Right lobe of liver (tissue), 6 donors: ENCODE data around the gene DIPK2B. TPM values are rescaled to one million over a fixed set of nuclear protein-coding genes. Genes with fewer than 3 reads are reported as not detected.

Experiments
- ATAC-seq, 4 donors: fragments of 200-7000 bp; cut with Tn5 transposase; one replicate each; pipeline ENCODE4 v1.9.1; 2020; ENCODE audit warnings: mild to moderate bottlenecking in 4 of 4, moderate library complexity in 4 of 4
- DNase-seq, 3 donors: peaks; one replicate each; pipeline ENCODE4 v3.0.0-alpha.2; 2020
- H3K27ac ChIP-seq, 3 donors: fragments of 200-600 bp; one replicate each; pipeline ENCODE4 v1.8.0; 2022
- H3K27me3 ChIP-seq, 2 donors: fragments of 200-600 bp; one replicate each; pipeline ENCODE4 v1.8.0; 2022
- H3K36me3 ChIP-seq, 4 donors: fragments of 200-600 bp; sonication (generic) in 1 of 4; one replicate each; pipeline versions ENCODE4 v1.5.1 to v1.8.0; 2017 to 2022; ENCODE audit warnings: control low read depth in 1 of 4
- H3K4me1 ChIP-seq, 4 donors: fragments of 200-600 bp; sonication (generic) in 1 of 4; one replicate each; pipeline versions ENCODE4 v1.5.1 to v1.8.0; 2017 to 2022; ENCODE audit warnings: control low read depth in 1 of 4
- H3K4me3 ChIP-seq, 3 donors: fragments of 200-600 bp; one replicate each; pipeline ENCODE4 v1.8.0; 2022
- H3K9me3 ChIP-seq, 4 donors: fragments of 200-600 bp; sonication (generic) in 1 of 4; one replicate each; pipeline versions ENCODE4 v1.5.1 to v1.8.0; 2017 to 2022; ENCODE audit warnings: control low read depth in 1 of 4
- POLR2A ChIP-seq: fragments of 450-650 bp; IDR thresholded peaks from one replicate; pipeline ENCODE4 v1.6.1; 2017; ENCODE audit warnings: antibody characterized with exemption, mild to moderate bottlenecking
- WGBS: methylation state at CpG from one replicate; pipeline ENCODE4 v1.1.6; 2018; ENCODE audit warnings: low coverage, low lambda C conversion rate; ENCODE audit not compliant: insufficient coverage; ENCODE audit errors: missing lambda C conversion rate; 5-methylcytosine and 5-hydroxymethylcytosine counted together
- intact Hi-C, 2 donors: fragments of 100-400 bp; cut with DNase I; formaldehyde crosslinking; loops; one replicate each; pipeline versions ENCODE4 v1.11.2 to v1.14.1; 2022
- long read RNA-seq: library from polyadenylated mRNA; unstranded; transcript quantifications from one replicate; pipeline ENCODE4 v2.0.0, GENCODE V29; 2019
- total RNA-seq, 6 experiments: library from RNA; depleted of rRNA in 2 of 6; stranded (reverse); fragments of >200 nt in 2 of 6; fragmentation: NEBNext Ultra II Directional in 3 of 6; extraction: Animal tissue kit (Norgen Biotek cat#: 25700) in 3 of 6; gene quantifications; one replicate each; pipeline versions ENCODE4 v1.1.0 to v1.2.4, GENCODE V29; 2016 to 2023
- TF ChIP-seq, protein P1 (sequence below), 4 donors: fragments of 200-600 bp in 3 of 4; fragments of 450-650 bp in 1 of 4; IDR thresholded peaks; one replicate each; pipeline versions ENCODE4 v1.5.1 to v1.8.0; 2016 to 2022; ENCODE audit warnings: antibody characterized with exemption in 4 of 4, mild to moderate bottlenecking in 2 of 4
- donor health status: DM: no; HTN: yes; CAD: no.
- donor health status: DM: no; HTN: no; CAD: no.
- donor health status: DM: no; HTN: no; CAD: no.
- donor health status: DM: no; HTN: yes; CAD: no.
- donor health status: DM: no; HTN: yes; CAD: no.

Gene DIPK2B, protein sequence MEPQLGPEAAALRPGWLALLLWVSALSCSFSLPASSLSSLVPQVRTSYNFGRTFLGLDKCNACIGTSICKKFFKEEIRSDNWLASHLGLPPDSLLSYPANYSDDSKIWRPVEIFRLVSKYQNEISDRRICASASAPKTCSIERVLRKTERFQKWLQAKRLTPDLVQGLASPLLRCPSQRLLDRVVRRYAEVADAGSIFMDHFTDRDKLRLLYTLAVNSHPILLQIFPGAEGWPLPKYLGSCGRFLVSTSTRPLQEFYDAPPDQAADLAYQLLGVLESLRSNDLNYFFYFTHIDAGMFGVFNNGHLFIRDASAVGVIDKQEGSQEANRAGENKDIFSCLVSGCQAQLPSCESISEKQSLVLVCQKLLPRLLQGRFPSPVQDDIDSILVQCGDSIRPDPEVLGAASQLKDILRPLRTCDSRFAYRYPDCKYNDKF
- total RNA-seq: 1 to 10 TPM in 3 of 6 experiments, under 1 TPM in 3; 0.15 to 1.6 (median 0.93) TPM
- long read RNA-seq: 0 reads

DNA sequence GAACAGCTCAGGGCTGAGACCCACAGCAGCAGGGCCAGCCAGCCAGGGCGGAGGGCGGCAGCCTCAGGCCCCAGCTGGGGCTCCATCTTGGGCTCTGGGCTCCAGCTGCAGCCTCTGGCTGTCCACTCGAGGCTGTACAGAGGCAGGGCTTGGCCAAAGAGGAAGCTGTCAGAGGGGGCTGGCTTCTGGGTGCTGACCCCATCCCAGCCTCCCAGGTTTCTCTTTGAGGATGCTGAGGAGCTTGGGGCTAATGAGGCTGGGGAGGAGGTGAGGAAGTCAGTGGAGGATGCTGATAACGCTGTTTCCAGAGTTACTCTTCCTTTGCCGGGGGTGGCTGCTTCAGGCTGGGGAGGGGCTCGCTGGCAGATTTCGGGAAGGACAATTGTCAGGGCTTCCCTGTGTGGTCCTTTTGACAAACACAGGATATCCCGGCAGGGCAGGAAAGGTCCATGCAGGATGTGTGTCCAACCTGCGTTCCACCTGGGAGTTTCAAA, at the start of gene DIPK2B:
DIPK2B (minus strand) TSS at position 136 of the 494 bp plus-strand sequence; CDS start at position 86, 50 bp downstream.
- no CpG with 5 or more reads among the region's 9 CpGs for WGBS
- DNase-seq (peak in 1 of 3 donors; percentile 23), ATAC-seq (peak in 3 of 4 donors; percentile 22 to 72 (median 72))
- intact Hi-C loops: no loop called here
- H3K4me3 ChIP-seq: no peak within 1 kb of the TSS
- no peaks in the 10 kb centered on the region for H3K36me3 ChIP-seq
- peaks cover 0 to 11% of the 10 kb centered on the region in 2 donors for H3K27me3 ChIP-seq
- no peaks in the 10 kb centered on the region for H3K9me3 ChIP-seq
- H3K4me1 ChIP-seq: no peaks in the 10 kb centered on the region
- H3K27ac ChIP-seq: no peak within 1 kb of the TSS
- no peak for TF ChIP-seq POLR2A
- TF ChIP-seq, protein P1, sequence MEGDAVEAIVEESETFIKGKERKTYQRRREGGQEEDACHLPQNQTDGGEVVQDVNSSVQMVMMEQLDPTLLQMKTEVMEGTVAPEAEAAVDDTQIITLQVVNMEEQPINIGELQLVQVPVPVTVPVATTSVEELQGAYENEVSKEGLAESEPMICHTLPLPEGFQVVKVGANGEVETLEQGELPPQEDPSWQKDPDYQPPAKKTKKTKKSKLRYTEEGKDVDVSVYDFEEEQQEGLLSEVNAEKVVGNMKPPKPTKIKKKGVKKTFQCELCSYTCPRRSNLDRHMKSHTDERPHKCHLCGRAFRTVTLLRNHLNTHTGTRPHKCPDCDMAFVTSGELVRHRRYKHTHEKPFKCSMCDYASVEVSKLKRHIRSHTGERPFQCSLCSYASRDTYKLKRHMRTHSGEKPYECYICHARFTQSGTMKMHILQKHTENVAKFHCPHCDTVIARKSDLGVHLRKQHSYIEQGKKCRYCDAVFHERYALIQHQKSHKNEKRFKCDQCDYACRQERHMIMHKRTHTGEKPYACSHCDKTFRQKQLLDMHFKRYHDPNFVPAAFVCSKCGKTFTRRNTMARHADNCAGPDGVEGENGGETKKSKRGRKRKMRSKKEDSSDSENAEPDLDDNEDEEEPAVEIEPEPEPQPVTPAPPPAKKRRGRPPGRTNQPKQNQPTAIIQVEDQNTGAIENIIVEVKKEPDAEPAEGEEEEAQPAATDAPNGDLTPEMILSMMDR (IDR thresholded peaks at IDR 0.05): no peak

DNA sequence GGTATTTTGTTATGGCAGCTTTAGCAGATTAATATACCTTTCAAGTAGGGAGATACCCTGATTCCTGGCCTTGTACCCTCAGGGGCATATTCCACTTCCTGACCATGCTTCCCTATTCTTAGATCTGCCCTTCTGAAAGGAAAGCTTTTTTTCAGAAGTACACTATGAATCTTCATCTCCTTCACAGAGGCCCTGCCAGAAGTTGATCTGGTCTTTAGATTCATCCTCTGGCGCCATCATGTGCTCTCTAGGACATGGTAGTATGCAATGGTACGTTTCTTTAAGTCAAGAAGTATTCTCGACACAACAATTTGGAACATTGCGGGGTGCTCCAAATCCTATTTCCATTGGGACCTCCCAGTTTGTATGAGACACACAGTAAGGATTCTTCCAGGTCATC, 39.6 kb upstream of the DIPK2B start:
- ATAC-seq (no peak), DNase-seq (no peak)
- Histone ChIP-seq H3K4me1 (no peaks in the 10 kb centered on the region), H3K27ac (no peak overlapping the region), H3K27me3 (no peaks in the 10 kb centered on the region), H3K9me3 (no peaks in the 10 kb centered on the region), H3K36me3 (no peaks in the 10 kb centered on the region), H3K4me3 (no peak overlapping the region)
- TF ChIP-seq, protein P1 (IDR thresholded peaks at IDR 0.05): no peak
- no peak for TF ChIP-seq POLR2A
- 73% methylated on average over 4 of the region's 4 CpGs for WGBS
- intact Hi-C loops: no loop called here

DNA sequence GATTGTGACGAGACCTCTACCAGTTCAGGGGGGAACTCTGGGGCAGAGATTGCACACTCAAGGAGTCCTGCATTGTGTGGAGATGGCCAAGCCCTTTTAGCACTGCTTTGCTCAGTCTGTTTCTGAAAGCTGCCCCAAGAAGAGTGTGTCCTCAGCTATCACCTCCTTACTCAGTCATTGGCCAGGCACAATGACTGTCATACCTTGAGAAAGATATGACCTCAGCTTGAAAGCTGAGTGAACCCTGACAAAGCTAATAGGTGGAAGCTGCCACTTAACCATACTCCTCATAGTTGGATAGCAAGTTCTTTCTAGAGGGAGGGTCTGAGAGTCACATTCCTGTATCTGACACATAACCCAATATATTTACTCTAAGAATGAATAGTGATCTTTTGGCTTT, 37.8 kb upstream of the DIPK2B start:
- no peaks in the 10 kb centered on the region for H3K4me1 ChIP-seq
- no peaks in the 10 kb centered on the region for H3K36me3 ChIP-seq
- TF ChIP-seq, protein P1 (IDR thresholded peaks at IDR 0.05): no peak
- TF ChIP-seq POLR2A: no peak
- 33% methylated on average over 1 of the region's 1 CpG for WGBS
- intact Hi-C loops: no loop called here
- no peak overlapping the region for H3K27ac ChIP-seq
- no peaks in the 10 kb centered on the region for H3K9me3 ChIP-seq
- no peak for DNase-seq
- no peak overlapping the region for H3K4me3 ChIP-seq
- no peak for ATAC-seq
- H3K27me3 ChIP-seq: no peaks in the 10 kb centered on the region

DNA sequence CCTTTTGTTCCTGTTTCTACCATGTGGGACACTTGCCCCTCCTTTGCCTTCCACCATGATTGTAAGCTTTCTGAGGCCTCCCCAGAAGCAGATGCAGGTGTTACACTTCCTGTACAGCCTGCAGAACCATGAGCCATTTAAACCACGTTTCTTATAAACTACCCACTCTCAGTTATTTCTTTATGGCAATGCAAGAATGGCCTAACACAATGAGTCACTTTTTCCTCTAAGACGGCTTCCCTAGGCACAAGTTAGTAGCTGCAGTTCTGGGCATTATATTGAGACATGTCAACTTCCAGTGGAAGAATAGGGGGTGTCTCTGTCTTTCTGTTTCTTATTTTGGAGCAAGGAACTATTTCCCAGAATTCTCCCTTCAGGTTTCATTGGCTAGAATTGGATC, 32.9 kb upstream of the DIPK2B start:
- Histone ChIP-seq H3K9me3 (no peaks in the 10 kb centered on the region), H3K27ac (no peak overlapping the region), H3K36me3 (no peaks in the 10 kb centered on the region), H3K4me1 (no peaks in the 10 kb centered on the region), H3K27me3 (no peaks in the 10 kb centered on the region), H3K4me3 (no peak overlapping the region)
- no peak for TF ChIP-seq POLR2A
- TF ChIP-seq, protein P1 (IDR thresholded peaks at IDR 0.05): no peak
- intact Hi-C loops: no loop called here
- 24% methylated on average over 2 of the region's 2 CpGs for WGBS
- ATAC-seq: no peak
- DNase-seq: no peak
